HG02678 (cell line): ENCODE data around the gene STT3A.

Source experiments
- ATAC-seq: cut with Tn5 transposase; IDR thresholded peaks from one replicate; pipeline ENCODE4 v1.9.1; 2021; ENCODE audit warnings: mild to moderate bottlenecking, moderate library complexity; ENCODE audit not compliant: unreplicated experiment

STT3A gene

GRCh38 chr11:125587480-125587879 lies 5.2 kb upstream of the STT3A start:
- ATAC-seq = no peak

- no peak for ATAC-seq
Observed at GRCh38 chr11:125588505-125588904, 4.1 kb upstream of the STT3A start.

GRCh38 chr11:125591649-125592304 lies 875 bp upstream of the STT3A start:
- peak; percentile 18 for ATAC-seq

GRCh38 chr11:125593114-125593820 lies 615 bp downstream of the STT3A start:
- no peak for ATAC-seq

- no peak for ATAC-seq
Observed at GRCh38 chr11:125594958-125595357, 2.3 kb downstream of the STT3A start.

GRCh38 chr11:125600663-125601062 lies 8.0 kb downstream of the STT3A start:
- ATAC-seq = no peak

- ATAC-seq = no peak
Observed at GRCh38 chr11:125603207-125603606, 10.6 kb downstream of the STT3A start.

- no peak for ATAC-seq
Observed at GRCh38 chr11:125605417-125605816, 12.8 kb downstream of the STT3A start.

- ATAC-seq = no peak
Observed at GRCh38 chr11:125609545-125609944, 16.9 kb downstream of the STT3A start.

- no peak for ATAC-seq
Observed at GRCh38 chr11:125618383-125618782, 25.7 kb downstream of the STT3A start.

- ATAC-seq = no peak
Observed at GRCh38 chr11:125621995-125622394, 29.3 kb downstream of the STT3A start.

GRCh38 chr11:125623064-125623463 lies 30.4 kb downstream of the STT3A start:
- no peak for ATAC-seq

- no peak for ATAC-seq
Observed at GRCh38 chr11:125624756-125625213, 32.1 kb downstream of the STT3A start, which contains the start of gene CHEK1. TSS of gene CHEK1 (plus strand) at chr11:125625163. CDS start at chr11:125626769, 1,606 bp downstream.

GRCh38 chr11:125625225-125625629 lies 32.6 kb downstream of the STT3A start:
- no peak for ATAC-seq

GRCh38 chr11:125625630-125626287 lies 33.1 kb downstream of the STT3A start:
- ATAC-seq = peak; percentile 90

GRCh38 chr11:125626288-125626950 lies 33.8 kb downstream of the STT3A start:
- peak; percentile 34 for ATAC-seq

- no peak for ATAC-seq
Observed at GRCh38 chr11:125627236-125627910, 34.7 kb downstream of the STT3A start.

GRCh38 chr11:125637840-125638239 lies 45.2 kb downstream of the STT3A start:
- ATAC-seq = no peak

- ATAC-seq = no peak
Observed at GRCh38 chr11:125638315-125638714, 45.7 kb downstream of the STT3A start.

GRCh38 chr11:125645871-125646270 lies 53.2 kb downstream of the STT3A start:
- ATAC-seq = no peak
